Measurements from ENCODE around the gene FOS. TPM values are rescaled to one million over a fixed set of nuclear protein-coding genes. Genes with fewer than 3 reads are reported as not detected.

Gene FOS
- total and polyA plus RNA-seq, 2 of the 8 experiments (the other 6 are each of a cell fraction or from before 2014, with no cell fraction given): 50.2 to 51.8 TPM

GRCh38 chr14:75258803-75259509 is 19.7 kb upstream of the FOS start (continued):
- TF ChIP-seq EP300 (IDR thresholded peaks at IDR 0.05; ENCODE audit: borderline replicate concordance in 1 of 2, low read depth in 2 of 2, low read length in 2 of 2) (peak; percentile 70 to 98; a peak in 2 of 3 replicates), ATF3 (IDR thresholded peaks at IDR 0.05; ENCODE audit: insufficient read depth, low read depth, low read length) (peak; percentile 84), TAF1 (IDR thresholded peaks at IDR 0.05; ENCODE audit: low read depth, low read length) (peak; percentile 95), SP2 (IDR thresholded peaks at IDR 0.05; ENCODE audit: low read length) (no peak), TAF7 (optimal IDR thresholded peaks at IDR 0.05; ENCODE audit: borderline replicate concordance, low read depth, low read length) (peak; percentile 89), POU5F1 (IDR thresholded peaks at IDR 0.05; ENCODE audit: low read depth, low read length) (no peak), KDM4A (IDR thresholded peaks at IDR 0.05; ENCODE audit: low read depth, low read length, severe bottlenecking) (peak; percentile 71), BCL11A (IDR thresholded peaks at IDR 0.05; ENCODE audit: low read depth in 2 of 2, low read length in 2 of 2) (no peak), CREB1 (IDR thresholded peaks at IDR 0.05) (peak; percentile 96), FOSL1 (IDR thresholded peaks at IDR 0.05; ENCODE audit: insufficient read depth, low read depth, low read length) (no peak), HDAC6 (IDR thresholded peaks at IDR 0.05; ENCODE audit: low read depth, low read length) (no peak), E2F6 (IDR thresholded peaks at IDR 0.05) (no peak), SIX5 (IDR thresholded peaks at IDR 0.05; ENCODE audit: low read depth, low read length) (no peak), KDM5A (IDR thresholded peaks at IDR 0.05; ENCODE audit: low read length) (no peak), HDAC2 (IDR thresholded peaks at IDR 0.05; ENCODE audit: borderline replicate concordance in 1 of 2, low read depth in 2 of 2, low read length in 2 of 2) (no peak), JUND (IDR thresholded peaks at IDR 0.05; ENCODE audit: low read length) (peak; percentile 59), CBX5 (IDR thresholded peaks at IDR 0.05; ENCODE audit: low read depth, low read length) (no peak), CTBP2 (IDR thresholded peaks at IDR 0.05; ENCODE audit: borderline replicate concordance, insufficient read depth, insufficient read length, low read length) (no peak), NRF1 (IDR thresholded peaks at IDR 0.05; ENCODE audit: low read depth, low read length) (no peak), SAP30 (IDR thresholded peaks at IDR 0.05; ENCODE audit: insufficient read depth, insufficient replicate concordance, low read length) (peak; percentile 39), RAD21 (IDR thresholded peaks at IDR 0.05 in 1 of 2, conservative IDR thresholded peaks at IDR 0.05 in 1 of 2; ENCODE audit: low read depth in 2 of 2, low read length in 2 of 2) (no peak), POLR2AphosphoS5 (IDR thresholded peaks at IDR 0.05; ENCODE audit: low read depth, low read length) (peak; percentile 99), KDM1A (IDR thresholded peaks at IDR 0.05; ENCODE audit: borderline replicate concordance, low read length) (no peak)
